Retinal pigment epithelial cell (primary cell): ENCODE measurements around the gene NEDD9.
A peak's percentile ranks its signal among the peaks of the same experiment; 100 is the strongest.

Experiments used
- DNase-seq: peaks from one replicate; pipeline ENCODE4 v3.0.0-alpha.2; 2010; ENCODE audit warnings: low read depth
- H3K4me3 ChIP-seq: 2 replicates; pipeline ENCODE4 v1.5.1; 2011; ENCODE audit warnings: mild to moderate bottlenecking, low read length, control low read depth, moderate library complexity
- CTCF ChIP-seq: conservative IDR thresholded peaks from 2 replicates; pipeline ENCODE4 v1.5.1; 2011; ENCODE audit warnings: low read depth, low read length, control low read depth, inconsistent platforms

NEDD9 gene

DNA sequence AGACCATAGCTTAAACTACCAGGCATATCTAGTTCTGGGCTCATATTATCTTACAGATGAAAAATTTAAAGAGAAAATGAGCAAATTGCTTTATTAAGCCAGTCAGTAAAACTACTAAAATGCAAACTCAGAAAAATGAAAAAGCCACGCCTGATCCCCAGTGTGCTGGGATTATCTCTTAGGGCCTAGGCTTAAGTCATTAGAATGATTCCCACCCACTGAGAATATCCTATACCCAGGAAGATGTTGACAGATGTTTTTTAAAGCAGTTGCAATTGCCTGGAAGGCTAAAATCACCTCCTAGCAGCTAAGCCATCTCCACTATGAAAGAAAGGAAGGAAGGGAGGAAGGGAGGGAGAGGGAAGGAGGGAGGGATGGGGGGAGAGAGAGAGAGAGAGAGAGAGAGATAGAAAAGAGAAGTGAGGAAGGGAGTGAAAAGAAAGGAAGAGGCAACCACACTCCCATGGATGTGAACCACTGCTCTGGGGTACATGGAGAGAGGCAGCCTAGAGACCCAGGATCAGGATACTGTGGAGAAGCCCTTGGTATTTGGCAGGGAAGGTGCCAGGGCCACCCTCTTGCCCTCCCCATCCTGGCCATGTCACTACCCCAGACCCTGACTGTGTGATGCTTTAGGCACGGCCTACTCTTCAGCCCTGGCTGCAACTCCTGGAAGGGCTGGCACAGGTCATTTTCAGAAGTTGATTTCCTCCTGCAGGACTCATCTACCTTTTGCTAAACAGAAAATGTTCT lies 21.9 kb downstream of the NEDD9 start:
- TF ChIP-seq CTCF, result no peak
- no peak overlapping the region for H3K4me3 ChIP-seq
- no peak for DNase-seq

- no peak overlapping the region for H3K4me3 ChIP-seq
- no peak for DNase-seq
- TF ChIP-seq CTCF, result no peak
Measured at GRCh38 chr6:11209906-11210305, 22.6 kb downstream of the NEDD9 start.

GRCh38 chr6:11209369-11209768 lies 23.1 kb downstream of the NEDD9 start:
- TF ChIP-seq CTCF, result no peak
- no peak for DNase-seq
- H3K4me3 ChIP-seq, result no peak overlapping the region

GRCh38 chr6:11208854-11209253 lies 23.6 kb downstream of the NEDD9 start:
- H3K4me3 ChIP-seq, result no peak overlapping the region
- TF ChIP-seq CTCF, result no peak
- no peak for DNase-seq

- H3K4me3 ChIP-seq, result no peak overlapping the region
- DNase-seq, result no peak
- TF ChIP-seq CTCF, result no peak
Measured at GRCh38 chr6:11208267-11208666, 24.2 kb downstream of the NEDD9 start.

DNA sequence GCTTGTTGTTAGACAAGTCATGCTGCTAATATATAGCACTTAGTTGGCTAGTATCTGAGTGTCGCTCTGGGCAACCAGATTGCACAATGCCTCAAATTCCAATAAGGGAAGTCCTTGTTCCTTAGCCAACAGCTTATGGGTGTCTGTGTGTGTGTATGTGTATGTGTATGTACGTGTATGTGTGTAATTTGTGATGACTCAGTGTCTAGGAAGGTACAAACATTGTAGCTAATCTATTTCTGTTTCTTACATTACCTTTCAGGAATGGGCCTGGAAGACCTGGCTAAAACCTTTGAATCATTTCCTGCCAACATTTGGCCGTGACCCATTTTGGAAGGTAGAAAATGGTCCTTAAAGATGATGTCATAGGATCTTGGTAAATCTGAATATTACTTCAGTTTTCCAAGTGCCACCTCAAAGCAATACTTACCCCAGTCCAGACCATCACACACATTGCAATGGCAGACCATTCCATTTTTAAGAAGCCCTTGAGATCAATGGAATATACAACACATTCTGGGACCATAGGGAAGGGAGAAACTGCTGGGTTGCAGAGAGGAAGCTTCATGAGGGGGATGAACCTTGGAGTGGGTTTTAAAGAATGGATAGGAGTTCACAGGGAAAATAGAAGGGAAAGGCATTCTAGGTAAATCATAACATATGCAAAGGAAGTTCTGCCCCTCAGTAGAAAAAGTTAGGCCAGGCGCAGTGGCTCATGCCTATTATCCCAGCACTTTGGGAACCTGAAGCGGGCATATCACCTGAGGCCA lies 25.1 kb downstream of the NEDD9 start:
- DNase-seq, result peak; percentile 100
- H3K4me3 ChIP-seq, result no peak overlapping the region

More for the DNA sequence above, 25.1 kb downstream of the NEDD9 start:
- TF ChIP-seq CTCF, result no peak
